ENCODE measurements around the gene CCDC17.
"Not testable (repeated sequence)": the region's sequence is repeated elsewhere in the genome, so short reads cannot be mapped to it uniquely, and the experiment has no call there.

The CCDC17 gene

DNA sequence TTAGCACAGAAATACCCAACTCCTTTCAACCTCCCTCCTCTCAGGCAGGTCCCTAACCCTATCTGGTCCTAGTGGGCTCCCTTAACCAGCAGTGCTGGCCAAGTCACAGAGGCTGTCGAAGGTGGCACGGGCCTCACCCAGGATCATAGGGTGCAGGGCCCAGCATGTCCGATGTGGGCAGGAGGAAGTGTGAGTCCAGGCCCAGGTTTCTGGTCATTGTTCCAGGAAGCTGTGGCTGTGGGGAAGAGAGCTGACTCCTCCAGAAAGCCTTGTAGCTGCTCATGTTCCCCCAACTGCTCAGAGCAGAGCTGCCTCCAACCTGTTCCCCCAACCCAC is 2.4 kb downstream of the CCDC17 start:
- DNase-seq = no peak

- no peak for DNase-seq
Measured at GRCh38 chr1:45620588-45621500, 3.0 kb downstream of the CCDC17 start.

DNA sequence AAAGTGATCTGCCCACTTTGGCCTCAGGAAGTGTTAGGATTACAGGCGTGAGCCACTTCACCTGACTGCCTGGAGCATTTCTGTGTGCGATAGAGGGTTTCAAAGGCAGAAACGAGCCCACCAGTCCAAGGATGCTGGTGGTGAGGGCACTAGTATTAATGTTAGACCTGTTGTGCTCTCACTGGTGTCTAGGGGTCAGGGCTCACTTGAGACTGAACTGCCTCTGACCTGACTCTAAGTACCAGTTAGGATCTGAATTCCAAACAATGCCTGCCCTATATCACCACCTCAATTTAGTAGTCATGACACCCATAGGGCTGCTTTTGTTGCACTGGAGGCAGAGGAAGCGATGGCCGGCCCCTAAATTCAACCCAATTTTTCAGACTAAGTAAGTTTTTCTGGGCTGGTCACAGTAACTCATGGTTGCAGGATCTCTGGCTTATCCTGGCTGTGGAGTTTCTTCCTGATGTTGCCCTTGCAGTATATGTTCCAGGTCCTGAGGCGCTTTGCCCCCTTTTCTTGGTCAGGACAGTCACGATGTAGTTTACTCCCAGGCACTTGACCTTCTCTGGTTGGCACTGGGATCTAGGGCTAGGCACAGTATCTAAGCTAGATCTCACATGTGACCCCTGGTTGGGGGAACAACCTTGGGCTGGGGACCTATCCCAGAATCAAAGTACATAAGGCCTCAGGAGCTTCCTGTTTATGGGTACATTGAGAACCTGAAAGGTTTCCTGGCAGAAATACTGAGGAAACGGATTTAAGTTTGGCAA is 4.5 kb downstream of the CCDC17 start:
- no peak for DNase-seq

DNA sequence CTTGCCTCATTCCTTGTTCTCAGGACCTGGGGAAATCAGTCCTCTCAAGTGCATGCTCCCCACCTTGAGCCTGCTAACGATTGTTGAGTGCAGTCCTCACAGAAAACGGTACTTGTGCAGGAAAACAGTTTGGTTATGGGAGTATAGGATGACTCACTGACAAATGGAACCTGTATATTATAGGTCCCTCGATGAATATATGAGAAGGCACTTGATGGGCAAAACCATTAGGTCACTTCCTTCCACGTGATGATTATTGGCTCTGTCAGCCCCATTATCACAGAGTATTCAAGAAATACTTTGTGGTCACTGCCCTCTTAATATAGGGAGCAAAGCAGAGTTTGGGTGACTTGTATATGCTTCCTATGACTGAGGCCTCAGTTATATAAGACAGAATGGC is 6.2 kb downstream of the CCDC17 start:
- DNase-seq = no peak

- DNase-seq = no peak
Measured at GRCh38 chr1:45615885-45616284, 8.0 kb downstream of the CCDC17 start.

DNA sequence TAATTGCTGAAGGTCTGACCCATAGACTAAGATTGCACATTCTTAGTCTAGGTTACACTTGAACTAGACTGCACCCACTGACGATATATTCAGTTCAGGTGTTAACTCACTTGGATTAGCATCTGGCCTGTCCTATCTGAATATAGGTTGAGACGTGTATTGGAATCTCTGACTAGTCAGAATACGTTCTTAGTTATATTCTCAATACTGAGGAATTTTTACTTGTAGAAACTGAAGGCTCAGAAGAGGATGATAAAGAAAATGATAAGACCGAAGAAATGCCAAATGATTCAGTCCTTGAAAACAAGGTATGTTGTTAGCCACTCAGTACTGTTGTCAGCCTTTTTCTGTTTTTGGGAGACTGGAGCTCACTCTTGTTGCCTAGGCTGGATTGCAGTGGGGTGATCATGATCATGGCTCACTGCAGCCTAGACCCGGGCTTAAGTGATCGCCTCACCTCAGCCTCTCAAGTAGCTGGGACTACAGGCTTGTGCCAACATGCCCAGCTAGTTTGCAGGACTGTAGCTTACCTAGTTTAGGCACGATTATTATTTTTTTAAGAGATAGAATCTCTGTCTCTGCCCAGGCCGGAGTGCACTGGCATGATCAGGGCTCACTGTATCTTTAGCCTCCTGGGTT is 10.8 kb downstream of the CCDC17 start:
- no peak for DNase-seq

DNA sequence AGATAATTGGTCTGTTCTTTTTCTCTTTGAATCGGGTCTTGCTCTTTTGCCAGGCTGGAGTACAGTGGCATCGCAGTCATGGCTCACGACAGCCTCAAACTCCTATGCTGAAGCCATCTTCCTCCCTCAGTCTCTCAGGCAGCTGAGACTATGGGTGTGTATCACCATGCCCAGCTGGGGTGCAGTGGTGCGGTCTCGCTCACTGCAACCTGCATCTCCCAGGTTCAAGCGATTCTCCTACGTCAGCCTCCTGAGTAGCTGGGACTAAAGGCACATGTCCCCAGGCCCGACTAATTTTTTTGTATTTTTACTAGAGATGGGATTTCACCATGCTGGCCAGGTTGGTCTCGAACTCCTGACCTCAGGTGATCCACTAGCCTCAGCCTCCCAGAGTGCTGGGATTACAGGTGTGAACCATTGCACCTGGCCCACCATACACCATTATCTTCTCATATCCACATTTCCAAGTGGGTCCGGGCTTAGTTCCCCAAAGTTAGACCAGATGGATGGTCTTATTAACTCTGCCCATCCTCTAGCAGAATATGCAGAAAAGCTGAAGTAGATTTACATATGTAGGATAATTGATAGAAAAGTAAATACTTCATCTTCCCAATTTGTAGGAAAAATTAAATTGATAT is 13.1 kb downstream of the CCDC17 start:
- DNase-seq = no peak

GRCh38 chr1:45608175-45609156 is 15.4 kb downstream of the CCDC17 start:
- DNase-seq = no peak

DNA sequence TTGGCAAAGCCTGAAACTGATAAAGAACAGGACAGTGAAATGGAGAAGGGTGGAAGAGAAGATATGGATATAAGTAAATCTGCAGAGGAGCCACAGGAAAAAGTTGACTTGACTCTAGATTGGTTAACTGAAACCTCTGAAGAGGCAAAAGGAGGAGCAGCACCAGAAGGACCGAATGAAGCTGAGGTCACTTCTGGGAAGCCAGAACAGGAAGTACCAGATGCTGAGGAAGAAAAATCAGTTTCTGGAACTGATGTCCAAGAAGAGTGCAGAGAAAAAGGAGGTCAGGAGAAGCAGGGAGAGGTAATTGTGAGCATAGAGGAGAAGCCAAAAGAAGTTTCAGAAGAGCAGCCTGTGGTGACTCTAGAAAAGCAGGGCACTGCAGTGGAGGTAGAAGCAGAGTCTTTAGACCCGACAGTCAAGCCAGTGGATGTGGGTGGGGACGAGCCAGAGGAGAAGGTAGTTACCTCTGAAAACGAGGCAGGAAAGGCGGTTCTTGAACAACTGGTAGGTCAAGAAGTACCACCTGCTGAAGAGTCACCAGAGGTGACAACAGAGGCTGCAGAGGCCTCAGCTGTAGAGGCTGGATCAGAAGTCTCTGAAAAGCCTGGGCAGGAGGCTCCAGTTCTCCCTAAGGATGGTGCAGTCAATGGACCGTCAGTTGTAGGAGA is 16.3 kb downstream of the CCDC17 start:
- no peak for DNase-seq

- DNase-seq = no peak
Measured at GRCh38 chr1:45604239-45604638, 19.6 kb downstream of the CCDC17 start.

- DNase-seq = not testable (repeated sequence)
Measured at GRCh38 chr1:45596765-45597164, 27.1 kb downstream of the CCDC17 start.

GRCh38 chr1:45594412-45594811 is 29.4 kb downstream of the CCDC17 start:
- no peak for DNase-seq

DNA sequence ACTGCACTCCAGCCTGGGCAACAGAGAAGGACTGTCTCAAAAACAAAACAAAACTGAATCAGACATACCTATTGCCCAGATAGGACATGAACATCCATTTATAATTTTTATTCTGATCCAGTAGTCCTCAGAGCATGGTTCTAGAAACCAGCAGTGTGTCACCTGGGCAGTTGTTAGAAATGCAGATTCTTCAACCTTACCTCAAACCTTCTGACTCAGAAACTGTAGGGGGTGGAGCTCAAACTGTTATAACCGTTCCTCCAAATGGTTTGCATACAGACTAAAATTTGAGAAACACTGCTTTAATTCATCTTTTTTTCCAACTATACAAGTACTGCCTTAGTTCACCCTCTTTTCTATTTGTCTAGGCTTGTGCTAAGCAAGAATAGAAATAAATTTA is 34.0 kb downstream of the CCDC17 start:
- DNase-seq = no peak

GRCh38 chr1:45586769-45587168 is 37.1 kb downstream of the CCDC17 start:
- DNase-seq = no peak

- DNase-seq = no peak
Measured at GRCh38 chr1:45585496-45586075, 38.3 kb downstream of the CCDC17 start.

GRCh38 chr1:45585110-45585426 is 38.8 kb downstream of the CCDC17 start:
- DNase-seq = no peak

DNA sequence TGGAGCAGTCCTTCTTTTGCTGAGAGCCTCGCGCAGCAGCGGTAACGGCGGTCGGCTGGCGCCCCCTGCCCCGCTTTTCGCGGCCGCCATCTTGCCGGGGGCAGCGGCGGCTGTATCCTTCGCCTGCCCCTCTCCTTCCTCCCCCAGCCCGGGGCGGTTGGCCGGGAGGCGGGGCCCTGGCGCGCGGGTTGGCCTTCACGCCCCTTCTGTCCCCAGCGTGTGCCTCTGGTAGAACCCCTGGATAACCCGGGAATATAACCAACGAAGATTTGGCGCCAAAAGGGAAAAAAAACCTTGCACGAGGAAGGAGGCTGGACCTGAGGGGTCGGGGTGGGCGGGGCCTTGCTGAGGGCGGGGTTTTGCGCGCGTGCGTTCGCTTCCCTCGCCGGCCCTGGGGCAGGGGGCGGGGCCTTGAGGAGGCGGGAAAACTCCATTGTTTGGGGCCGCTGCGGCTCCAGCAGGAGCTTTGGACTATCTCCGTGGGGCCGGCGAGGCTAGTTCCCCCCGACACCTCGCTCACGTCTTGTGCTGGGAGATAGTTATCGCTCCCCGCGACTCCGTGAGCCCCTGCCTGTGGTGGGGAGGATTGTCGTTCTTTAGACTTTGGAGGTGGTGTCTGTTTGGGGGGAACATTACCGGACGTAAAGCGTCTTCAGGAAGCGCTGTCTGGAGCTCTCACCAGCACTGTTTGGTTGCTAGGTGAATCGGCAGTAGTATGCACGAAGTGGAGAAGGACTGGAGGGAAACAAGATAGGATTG is 39.3 kb downstream of the CCDC17 start:
- peak; percentile 88 for DNase-seq

DNA sequence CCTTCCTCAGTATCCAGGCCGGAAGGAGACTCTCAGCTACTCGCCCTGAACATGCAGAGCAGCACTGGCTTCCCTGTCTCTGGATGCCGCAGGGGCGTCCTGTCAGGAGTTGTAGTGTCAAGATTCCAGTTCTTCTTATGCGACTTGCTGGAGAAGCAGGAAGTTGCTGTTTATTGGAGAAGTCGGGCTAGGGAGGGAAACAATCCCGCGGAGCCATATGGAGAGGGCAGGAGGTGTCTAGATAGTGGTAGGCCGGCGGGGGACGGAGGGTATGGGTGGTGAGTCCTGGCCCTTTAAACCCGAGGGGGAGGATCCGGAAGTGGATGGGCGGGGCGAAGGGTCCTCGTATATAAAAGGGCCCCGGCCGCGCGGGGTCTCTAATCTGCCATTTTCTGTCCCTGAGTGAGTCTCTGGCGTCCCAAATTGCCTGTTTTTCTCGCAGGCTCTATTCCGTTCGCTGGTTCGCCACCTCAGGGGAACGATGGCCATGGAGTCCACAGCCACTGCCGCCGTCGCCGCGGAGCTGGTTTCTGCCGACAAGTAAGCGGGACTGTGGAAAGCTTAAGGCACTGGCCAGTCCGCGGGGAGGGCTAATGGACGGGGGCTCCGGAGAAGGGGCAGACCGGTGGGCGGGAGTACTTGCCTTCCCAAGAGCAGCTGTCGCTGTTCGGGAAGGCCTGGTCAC is 40.0 kb downstream of the CCDC17 start, which contains the start of gene NASP:
Gene NASP, plus strand, starts transcription at position 376 of the 685 bp plus-strand sequence. Its CDS starts 106 bp downstream, at position 482.
- DNase-seq = peak; percentile 74

- DNase-seq = peak; percentile 97
Measured at GRCh38 chr1:45583264-45583665, 40.6 kb downstream of the CCDC17 start.

Data from NCI-H1105 treated with DMSO at 0.1 percent for 48 hours (cell line).